ENCODE measurements around the gene PAXX.

DNA sequence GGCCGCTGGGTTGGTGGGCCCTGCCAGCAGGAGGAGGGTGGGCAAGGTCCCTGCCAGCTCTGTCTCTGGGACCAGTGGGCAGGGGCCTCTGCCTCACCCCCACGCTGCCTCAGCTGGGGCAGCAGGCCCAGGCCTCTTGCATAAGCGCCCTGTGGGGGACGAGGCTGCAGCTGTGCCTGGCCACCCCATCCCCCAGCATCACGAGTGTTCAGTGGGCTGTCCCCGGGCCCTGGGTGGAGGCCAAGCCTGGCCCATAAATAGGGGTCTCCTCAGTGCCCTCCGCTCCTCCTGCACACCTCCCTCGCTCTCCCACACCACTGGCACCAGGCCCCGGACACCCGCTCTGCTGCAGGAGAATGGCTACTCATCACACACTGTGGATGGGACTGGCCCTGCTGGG is 15.0 kb upstream of the PAXX start, which contains the start of gene PTGDS:
- TF ChIP-seq, protein P1, sequence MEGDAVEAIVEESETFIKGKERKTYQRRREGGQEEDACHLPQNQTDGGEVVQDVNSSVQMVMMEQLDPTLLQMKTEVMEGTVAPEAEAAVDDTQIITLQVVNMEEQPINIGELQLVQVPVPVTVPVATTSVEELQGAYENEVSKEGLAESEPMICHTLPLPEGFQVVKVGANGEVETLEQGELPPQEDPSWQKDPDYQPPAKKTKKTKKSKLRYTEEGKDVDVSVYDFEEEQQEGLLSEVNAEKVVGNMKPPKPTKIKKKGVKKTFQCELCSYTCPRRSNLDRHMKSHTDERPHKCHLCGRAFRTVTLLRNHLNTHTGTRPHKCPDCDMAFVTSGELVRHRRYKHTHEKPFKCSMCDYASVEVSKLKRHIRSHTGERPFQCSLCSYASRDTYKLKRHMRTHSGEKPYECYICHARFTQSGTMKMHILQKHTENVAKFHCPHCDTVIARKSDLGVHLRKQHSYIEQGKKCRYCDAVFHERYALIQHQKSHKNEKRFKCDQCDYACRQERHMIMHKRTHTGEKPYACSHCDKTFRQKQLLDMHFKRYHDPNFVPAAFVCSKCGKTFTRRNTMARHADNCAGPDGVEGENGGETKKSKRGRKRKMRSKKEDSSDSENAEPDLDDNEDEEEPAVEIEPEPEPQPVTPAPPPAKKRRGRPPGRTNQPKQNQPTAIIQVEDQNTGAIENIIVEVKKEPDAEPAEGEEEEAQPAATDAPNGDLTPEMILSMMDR (IDR thresholded peaks at IDR 0.05; ENCODE audit: borderline replicate concordance, extremely low read depth, low read length, poor library complexity, severe bottlenecking) = no peak
- TF ChIP-seq EZH2 (IDR thresholded peaks at IDR 0.05; ENCODE audit: borderline replicate concordance, low read depth, low read length, severe bottlenecking) = no peak
